Umbilical cord (tissue), 2 donors: ENCODE results near the gene DST. TPM values are rescaled to one million over a fixed set of nuclear protein-coding genes. Genes with fewer than 3 reads are reported as not detected.

Experiments used
- DNase-seq: peaks from one replicate; pipeline ENCODE4 v3.0.0-alpha.2; 2015; ENCODE audit warnings: low spot score
- total RNA-seq: library from RNA; depleted of rRNA; stranded (reverse); fragments of >200 nt; gene quantifications from one replicate; pipeline ENCODE4 v1.2.3, GENCODE V29; 2014; ENCODE audit warnings: low replicate concordance; ENCODE audit not compliant: insufficient read depth

DST gene
- 326 TPM for total RNA-seq

- DNase-seq = peak; percentile 78
Observed at GRCh38 chr6:56642366-56643261, at the start of gene DST. Gene DST, minus strand, starts transcription at chr6:56642889.

- DNase-seq = peak; percentile 33
Observed at GRCh38 chr6:56691814-56692213, 49.1 kb upstream of the DST start.

- DNase-seq = no peak
Observed at GRCh38 chr6:56691286-56691595, 48.6 kb upstream of the DST start.

- peak; percentile 21 for DNase-seq
Observed at GRCh38 chr6:56690519-56691285, 48.0 kb upstream of the DST start.

- no peak for DNase-seq
Observed at GRCh38 chr6:56689663-56690062, 47.0 kb upstream of the DST start.

- no peak for DNase-seq
Observed at GRCh38 chr6:56689114-56689513, 46.4 kb upstream of the DST start.

- no peak for DNase-seq
Observed at GRCh38 chr6:56688521-56688920, 45.8 kb upstream of the DST start.

- no peak for DNase-seq
Observed at GRCh38 chr6:56687551-56687950, 44.9 kb upstream of the DST start.

- DNase-seq = no peak
Observed at GRCh38 chr6:56686429-56686828, 43.7 kb upstream of the DST start.

GRCh38 chr6:56685994-56686393 is 43.3 kb upstream of the DST start:
- DNase-seq = no peak

- DNase-seq = no peak
Observed at GRCh38 chr6:56685102-56685733, 42.5 kb upstream of the DST start.

- no peak for DNase-seq
Observed at GRCh38 chr6:56684342-56685101, 41.8 kb upstream of the DST start.

GRCh38 chr6:56683882-56684281 is 41.2 kb upstream of the DST start:
- DNase-seq = peak; percentile 68

- no peak for DNase-seq
Observed at GRCh38 chr6:56682635-56683034, 39.9 kb upstream of the DST start.

GRCh38 chr6:56677559-56677958 is 34.9 kb upstream of the DST start:
- no peak for DNase-seq

GRCh38 chr6:56671651-56672461 is 29.2 kb upstream of the DST start:
- DNase-seq = peak; percentile 71

- DNase-seq = no peak
Observed at GRCh38 chr6:56671160-56671559, 28.5 kb upstream of the DST start.

GRCh38 chr6:56669041-56669440 is 26.4 kb upstream of the DST start:
- DNase-seq = no peak

GRCh38 chr6:56668158-56668557 is 25.5 kb upstream of the DST start:
- DNase-seq = no peak

GRCh38 chr6:56667336-56667735 is 24.6 kb upstream of the DST start:
- DNase-seq = no peak

GRCh38 chr6:56664029-56664428 is 21.3 kb upstream of the DST start:
- DNase-seq = peak; percentile 85
